CD1c-positive myeloid dendritic cell (primary cell): Measurements from ENCODE around the gene YWHAQ.
"Not testable (repeated sequence)": the region's sequence is repeated elsewhere in the genome, so short reads cannot be mapped to it uniquely, and the experiment has no call there.

Experiments used
- DNase-seq: peaks from one replicate; pipeline ENCODE4 v3.0.0-alpha.2; 2016; ENCODE audit errors: extremely low spot score

Gene YWHAQ

GRCh38 chr2:9631878-9632700 lies 1.3 kb upstream of the YWHAQ start:
- DNase-seq: no peak

- DNase-seq: no peak
Observed at GRCh38 chr2:9631553-9631819, 689 bp upstream of the YWHAQ start.

DNA sequence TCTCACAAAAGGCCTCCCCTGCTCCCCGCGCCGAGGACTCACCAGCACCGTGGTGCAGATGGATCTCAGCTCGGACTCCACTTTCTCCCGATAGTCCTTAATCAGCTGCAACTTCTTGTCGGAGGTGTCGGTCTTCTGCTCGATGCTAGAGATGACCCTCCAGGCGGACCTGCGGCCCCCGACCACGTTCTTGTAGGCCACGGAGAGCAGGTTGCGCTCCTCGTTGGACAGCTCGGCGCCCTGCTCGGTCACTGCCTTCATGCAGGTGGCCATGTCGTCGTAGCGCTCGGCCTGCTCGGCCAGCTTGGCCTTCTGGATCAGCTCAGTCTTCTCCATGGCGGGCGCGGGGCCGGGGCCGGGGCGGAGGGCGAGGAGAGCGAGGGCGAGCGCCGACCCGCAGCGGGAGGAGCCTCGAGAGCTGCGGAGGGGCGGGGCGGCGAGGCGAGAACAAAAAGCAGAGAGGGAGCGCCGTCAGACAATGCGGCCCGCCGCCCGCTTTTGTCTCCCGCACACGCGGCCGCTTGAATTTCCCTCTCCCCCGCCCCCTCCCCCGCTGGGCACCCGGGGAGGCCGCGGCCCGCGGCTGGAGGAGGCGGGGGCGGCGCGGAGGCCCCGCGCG lies 571 bp downstream of the YWHAQ start:
- DNase-seq: peak; percentile 76

DNA sequence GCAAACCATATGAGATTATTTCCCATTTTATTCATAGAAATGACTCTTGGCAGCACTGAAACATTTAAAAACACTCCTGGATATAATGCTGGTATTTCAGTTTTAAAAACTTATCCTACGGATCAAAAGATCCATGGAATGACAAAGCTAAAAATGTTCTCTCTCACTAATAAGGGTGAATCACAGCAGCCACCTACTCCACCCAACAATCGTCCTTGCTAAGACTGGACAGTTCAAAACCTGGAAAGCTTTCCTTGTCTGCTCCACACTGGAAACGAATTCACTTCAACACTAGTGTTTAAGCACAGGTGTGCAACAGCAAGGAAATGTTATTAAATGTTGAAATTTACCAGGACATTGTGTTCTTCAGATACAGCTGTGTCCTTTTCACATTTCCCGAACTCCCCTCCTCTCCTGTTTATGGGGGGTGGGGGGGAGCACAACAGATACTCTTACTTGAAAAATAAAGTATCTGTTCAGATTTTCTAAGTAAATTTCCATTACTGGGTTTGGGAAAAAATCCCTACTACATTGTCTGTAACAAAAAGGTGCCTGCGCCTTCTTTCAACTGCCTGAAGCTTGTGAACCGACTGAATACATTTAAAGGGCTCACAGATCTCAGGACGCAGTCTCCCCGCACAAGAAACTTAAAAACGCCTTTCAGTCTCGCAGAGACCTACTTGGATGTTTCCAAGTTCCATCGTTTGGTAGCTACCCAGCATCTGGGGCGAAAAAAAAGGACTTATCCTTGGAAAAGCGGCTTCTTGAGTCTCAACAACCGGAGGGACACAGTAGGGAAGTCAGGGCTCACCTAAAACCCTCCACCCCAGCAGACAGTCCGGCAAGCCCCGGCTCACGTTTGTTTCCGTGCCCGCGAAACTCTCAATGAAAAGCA lies 1.3 kb downstream of the YWHAQ start:
- DNase-seq: peak; percentile 33

GRCh38 chr2:9627310-9627709 lies 3.5 kb downstream of the YWHAQ start:
- peak; percentile 44 for DNase-seq

DNA sequence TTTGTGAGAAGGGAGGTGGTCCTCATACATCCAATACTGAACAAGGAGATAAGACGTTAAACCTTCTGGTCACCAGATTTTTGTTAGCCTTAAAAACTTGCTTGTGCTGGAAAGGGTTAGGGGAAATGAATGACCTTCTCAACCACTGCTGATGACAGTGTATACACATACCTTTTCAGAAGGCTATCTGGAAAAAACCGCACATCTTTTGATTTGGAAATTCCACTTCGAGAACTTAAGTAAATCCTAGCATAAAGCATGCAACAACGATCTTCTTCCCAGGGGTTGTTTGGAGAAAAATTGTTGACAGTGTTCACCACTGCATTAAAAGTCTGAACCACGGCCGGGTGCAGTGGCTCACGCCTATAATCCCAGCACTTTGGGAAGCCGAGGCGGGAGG lies 7.6 kb downstream of the YWHAQ start:
- DNase-seq: no peak

DNA sequence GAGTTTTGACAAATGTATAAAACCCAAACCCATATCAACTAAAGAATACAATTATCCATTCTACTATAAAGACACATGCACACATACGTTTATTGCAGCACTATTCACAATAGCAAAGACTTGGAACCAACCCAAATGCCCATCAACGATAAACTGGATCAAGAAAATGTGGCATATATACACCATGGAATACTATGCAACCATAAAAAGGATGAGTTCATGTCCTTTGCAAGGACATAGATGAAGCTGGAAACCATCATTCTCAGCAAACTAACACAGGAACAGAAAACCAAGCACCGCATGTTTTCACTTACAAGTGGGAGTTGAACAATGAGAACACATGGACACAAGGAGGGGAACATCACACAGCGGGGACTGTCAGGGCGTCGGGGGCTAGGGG lies 9.1 kb downstream of the YWHAQ start:
- not testable (repeated sequence) for DNase-seq

DNA sequence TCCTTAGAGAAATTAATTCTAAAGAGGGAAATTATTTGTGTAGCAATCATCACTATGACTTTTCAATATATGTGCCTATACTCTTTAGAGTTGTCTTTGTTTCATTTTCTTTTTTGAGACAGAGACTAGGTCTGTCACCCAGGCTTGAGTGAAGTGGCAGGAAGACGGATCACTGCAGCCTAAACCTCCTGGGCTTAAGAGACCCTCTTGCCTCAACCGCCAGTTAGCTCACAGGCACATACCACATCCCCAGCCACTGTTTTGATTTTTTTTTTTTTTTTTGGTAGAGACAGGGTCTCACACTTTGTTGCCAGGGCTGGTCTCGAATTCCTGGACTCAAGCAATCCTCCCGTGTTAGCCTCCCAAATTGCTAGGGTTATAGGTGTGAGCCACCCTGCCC lies 12.4 kb downstream of the YWHAQ start:
- no peak for DNase-seq

DNA sequence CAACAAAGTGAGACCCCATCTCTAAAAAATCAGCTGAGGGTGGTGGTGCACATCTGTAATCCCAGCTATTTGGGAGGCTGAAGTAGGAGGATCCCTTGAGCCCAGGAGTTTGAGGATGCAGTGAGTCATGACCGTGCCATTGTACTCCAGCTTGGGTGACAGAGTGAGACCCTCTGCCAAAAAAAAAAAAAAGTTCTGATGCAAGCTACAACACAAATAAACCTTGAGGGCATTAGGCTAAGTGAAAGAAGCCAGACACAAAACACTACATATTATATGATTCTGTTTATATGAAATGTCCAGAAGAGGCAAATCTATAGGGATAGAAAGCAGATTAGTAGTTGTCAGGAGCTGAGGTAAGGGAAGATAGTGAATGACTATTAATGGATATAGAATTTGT lies 13.0 kb downstream of the YWHAQ start:
- no peak for DNase-seq

- DNase-seq: no peak
Observed at GRCh38 chr2:9617296-9617695, 13.5 kb downstream of the YWHAQ start.

- no peak for DNase-seq
Observed at GRCh38 chr2:9614562-9614961, 16.2 kb downstream of the YWHAQ start.

- DNase-seq: no peak
Observed at GRCh38 chr2:9613291-9613690, 17.5 kb downstream of the YWHAQ start.

- not testable (repeated sequence) for DNase-seq
Observed at GRCh38 chr2:9611549-9611912, 19.3 kb downstream of the YWHAQ start.

DNA sequence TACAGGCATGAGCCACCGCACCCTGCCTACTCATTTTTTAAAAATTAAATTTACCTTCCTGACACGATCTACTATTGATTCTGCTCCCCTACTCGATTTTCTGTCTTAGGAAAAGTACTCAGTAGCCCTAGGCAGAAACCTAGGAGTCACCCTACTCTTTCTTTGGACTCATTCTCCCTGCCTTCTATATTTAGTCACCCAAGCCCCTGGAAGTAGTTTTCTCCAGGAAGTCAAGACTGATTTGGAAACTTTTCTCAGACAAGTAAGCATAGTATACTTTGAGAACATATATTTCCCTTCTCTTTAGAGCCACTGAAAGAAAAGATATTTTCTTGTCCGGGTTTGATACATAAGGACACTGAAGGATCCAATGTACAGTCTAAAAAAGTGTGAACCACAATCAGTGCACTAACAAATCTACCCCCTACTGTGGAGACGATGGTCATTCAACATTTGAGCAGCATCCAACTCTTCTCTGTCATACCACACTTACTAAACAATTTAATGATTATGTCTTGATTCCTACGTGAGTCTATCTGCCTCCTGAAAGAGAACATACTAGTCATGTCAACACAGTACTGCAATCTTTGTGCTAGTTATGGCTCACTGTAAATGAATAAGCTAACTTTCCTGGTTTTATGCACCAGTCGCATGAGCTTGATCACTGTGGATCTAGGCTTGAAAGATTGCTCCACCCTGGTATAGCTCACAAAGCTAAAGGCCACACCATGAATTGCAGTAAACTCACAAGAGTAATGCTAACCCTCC lies 19.8 kb downstream of the YWHAQ start:
- no peak for DNase-seq

DNA sequence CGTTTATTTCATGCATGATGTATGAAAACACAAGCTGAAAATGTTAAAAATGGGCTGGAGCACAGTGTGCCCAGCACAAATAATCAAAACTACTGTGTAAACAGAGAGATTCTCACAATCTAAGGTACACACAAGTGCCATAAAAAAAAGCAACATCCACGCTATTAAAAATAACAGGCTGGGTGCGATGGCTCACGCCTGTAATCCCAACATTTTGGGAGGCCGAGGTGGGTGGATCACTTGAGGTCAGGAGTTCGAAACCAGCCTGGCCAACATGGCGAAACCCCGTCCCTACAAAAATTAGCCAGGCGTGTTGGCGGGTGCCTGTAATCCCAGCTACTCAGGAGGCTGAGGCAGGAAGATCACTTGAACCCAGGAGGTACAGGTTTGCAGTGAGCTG lies 22.3 kb downstream of the YWHAQ start:
- DNase-seq: not testable (repeated sequence)

DNA sequence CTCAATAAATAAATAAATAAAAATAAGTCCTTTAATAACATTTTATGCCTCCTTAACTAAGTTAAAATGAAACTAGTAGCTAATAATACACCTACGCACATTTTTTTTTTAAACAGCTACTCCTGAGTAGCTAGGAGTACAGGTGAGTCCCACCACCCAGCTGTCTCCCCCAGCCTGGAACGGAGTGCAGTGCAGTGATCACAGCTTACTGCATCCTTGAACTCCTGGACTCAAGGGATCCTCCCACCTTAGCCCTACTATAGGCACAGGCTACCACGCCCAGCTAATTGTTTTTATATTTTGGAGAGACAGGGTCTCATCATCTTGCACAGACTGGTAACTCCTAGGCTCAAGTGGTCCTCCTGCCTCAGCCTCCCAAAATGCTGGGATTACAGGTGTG lies 28.4 kb downstream of the YWHAQ start:
- no peak for DNase-seq

DNA sequence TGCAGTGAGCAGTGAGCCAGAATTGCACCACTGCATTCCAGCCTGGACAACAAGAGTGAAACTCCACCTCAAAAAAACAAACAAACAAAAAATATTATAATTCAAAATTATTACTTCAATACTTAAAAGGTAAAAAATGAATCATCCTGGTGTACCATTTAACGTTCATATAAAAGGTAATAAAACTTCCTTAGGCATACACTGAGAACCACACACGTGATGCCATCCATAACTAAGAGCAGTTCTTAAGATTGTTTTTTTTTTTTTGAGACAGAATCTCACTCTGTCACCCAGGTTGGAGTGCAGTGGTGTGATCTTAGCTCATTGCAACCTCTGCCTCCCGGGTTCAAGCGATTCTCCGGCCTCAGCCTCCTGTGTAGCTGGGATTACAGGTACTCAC lies 29.4 kb downstream of the YWHAQ start:
- no peak for DNase-seq

DNA sequence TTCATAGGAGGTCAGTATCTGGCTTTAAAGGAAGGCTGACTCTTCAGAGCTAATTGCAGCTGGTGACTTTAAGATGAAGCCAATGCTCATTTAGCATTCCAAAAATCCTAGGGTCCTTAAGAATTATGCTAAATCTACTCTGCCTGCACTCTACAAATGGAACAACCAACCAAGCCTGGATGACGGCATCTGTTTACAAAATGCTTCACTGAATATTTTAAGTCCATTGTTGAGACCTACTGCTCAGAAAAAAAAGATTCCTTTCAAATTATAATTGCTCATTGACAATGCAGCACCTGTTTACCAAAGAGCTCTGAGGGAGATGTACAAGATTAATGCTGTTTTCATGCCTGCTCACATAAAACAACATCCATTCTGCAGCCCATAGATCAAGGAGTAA lies 31.4 kb downstream of the YWHAQ start:
- DNase-seq: no peak

GRCh38 chr2:9596621-9597311 lies 34.0 kb downstream of the YWHAQ start:
- DNase-seq: no peak

DNA sequence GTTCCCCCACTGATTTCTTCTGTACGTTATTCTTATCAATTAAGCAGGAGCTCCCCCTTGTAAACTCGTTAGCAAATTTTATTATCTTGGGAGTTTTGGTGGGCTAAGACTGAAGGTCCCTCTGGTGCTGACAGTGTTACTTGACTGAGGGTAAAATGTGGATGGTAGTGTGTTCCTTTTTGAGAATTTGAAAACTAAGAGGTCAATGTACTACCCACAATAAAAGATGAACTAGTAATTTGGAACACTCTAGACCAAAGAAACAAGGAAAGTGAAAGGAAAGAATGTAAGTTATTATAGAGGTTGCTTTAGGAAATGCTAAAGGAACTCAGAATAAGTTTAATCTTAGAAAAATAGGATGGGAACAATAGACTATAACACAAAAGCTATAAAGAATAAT lies 35.1 kb downstream of the YWHAQ start:
- no peak for DNase-seq

DNA sequence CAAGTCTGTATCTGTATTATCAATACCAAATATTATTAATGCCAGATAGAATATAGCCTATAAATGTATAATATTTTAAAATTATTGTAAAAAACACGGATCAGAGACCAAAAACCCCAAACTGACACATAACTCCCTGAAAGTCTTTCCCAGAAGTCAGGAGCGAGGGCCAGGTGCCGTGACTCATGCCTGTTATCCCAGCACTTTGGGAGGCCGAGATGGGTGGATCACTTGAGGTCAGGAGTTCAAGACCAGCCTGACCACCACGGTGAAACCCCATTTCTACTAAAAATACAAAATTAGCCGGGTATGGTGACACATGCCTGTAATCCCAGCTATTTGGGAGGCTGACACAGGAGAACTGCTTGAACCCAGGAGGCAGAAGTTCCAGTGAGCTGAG lies 35.5 kb downstream of the YWHAQ start:
- not testable (repeated sequence) for DNase-seq
